Measurements from ENCODE around the gene IFIH1. TPM values are rescaled to one million over a fixed set of nuclear protein-coding genes. Genes with fewer than 3 reads are reported as not detected.

IFIH1 gene
- total RNA-seq, 4 donors from 2014 or later, result 0.97 to 5.4 (median 1.7) TPM

DNA sequence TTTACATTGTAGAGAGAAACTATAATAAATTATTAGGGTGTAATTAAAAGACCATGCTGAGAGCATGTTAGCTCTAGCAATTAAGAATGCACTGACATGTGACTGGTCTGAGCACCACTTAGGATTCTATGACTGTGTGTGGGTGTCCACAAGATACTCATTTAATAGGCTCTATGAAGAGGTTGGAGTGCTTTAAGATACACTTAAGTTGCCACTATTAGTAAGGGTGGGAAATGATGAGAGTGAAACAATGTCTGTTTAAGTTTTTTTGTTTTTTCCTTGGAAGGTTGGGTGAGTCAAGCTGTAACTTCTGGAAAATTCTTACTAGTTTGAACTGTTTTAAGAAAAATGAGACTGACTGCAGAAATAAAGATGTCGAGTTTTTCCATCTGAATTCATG lies 73.4 kb downstream of the IFIH1 start:
- H3K4me3 ChIP-seq, result no peak overlapping the region
- TF ChIP-seq, protein P1, sequence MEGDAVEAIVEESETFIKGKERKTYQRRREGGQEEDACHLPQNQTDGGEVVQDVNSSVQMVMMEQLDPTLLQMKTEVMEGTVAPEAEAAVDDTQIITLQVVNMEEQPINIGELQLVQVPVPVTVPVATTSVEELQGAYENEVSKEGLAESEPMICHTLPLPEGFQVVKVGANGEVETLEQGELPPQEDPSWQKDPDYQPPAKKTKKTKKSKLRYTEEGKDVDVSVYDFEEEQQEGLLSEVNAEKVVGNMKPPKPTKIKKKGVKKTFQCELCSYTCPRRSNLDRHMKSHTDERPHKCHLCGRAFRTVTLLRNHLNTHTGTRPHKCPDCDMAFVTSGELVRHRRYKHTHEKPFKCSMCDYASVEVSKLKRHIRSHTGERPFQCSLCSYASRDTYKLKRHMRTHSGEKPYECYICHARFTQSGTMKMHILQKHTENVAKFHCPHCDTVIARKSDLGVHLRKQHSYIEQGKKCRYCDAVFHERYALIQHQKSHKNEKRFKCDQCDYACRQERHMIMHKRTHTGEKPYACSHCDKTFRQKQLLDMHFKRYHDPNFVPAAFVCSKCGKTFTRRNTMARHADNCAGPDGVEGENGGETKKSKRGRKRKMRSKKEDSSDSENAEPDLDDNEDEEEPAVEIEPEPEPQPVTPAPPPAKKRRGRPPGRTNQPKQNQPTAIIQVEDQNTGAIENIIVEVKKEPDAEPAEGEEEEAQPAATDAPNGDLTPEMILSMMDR (IDR thresholded peaks at IDR 0.05 in 4 of 5, conservative IDR thresholded peaks at IDR 0.05 in 1 of 5), result no peak
- no peak for TF ChIP-seq POLR2A (IDR thresholded peaks at IDR 0.05)
- H3K36me3 ChIP-seq, result no peaks in the 10 kb centered on the region
- H3K27ac ChIP-seq, result peak overlapping the region; percentile 14 to 66 (median 30)
- intact Hi-C loops (cut with DNase I; ENCODE audit: low total_unique reads), result no loop called here
- ATAC-seq (no peak), DNase-seq (no peak)
- H3K4me1 ChIP-seq, result peaks cover 0 to 11% of the 10 kb centered on the region in 2 donors
- in situ Hi-C loops (cut with MboI; ENCODE audit: low sequenced_read_pairs in 4 of 4), result no loop called here
- no peaks in the 10 kb centered on the region for H3K27me3 ChIP-seq
- no peaks in the 10 kb centered on the region for H3K9me3 ChIP-seq

DNA sequence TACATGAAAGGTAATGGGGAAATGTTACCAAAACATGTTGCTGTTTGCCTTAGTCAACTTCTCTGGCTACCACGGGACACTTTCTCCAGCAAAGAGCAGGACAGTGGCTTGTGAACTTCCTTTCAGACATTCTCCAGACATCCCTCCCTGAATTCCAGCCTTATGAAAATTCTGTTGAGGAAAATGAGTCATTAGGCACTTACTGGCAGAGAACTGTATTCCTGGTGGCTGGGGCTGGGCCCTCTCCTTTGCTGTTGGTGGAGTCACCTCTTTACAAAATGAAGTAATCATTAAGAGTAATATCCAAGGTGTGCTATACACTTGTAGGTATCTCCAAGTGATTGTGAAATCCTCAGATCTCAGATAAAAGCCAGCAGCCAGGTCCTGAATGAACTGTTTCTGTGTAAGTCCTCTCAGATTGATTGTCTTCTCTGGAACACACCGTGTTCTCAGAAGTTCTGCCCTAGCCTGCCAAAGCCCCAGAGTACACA lies 73.9 kb downstream of the IFIH1 start:
- no peak for DNase-seq
- H3K4me3 ChIP-seq, result no peak overlapping the region
- TF ChIP-seq, protein P1 (IDR thresholded peaks at IDR 0.05 in 4 of 5, conservative IDR thresholded peaks at IDR 0.05 in 1 of 5), result no peak
- TF ChIP-seq POLR2A (IDR thresholded peaks at IDR 0.05), result no peak
- no peaks in the 10 kb centered on the region for H3K9me3 ChIP-seq
- H3K27ac ChIP-seq, result peak overlapping the region; percentile 14 to 66 (median 30)
- H3K27me3 ChIP-seq, result no peaks in the 10 kb centered on the region
- no peaks in the 10 kb centered on the region for H3K36me3 ChIP-seq
- in situ Hi-C loops (cut with MboI; ENCODE audit: low sequenced_read_pairs in 4 of 4) (no loop called here), intact Hi-C loops (cut with DNase I; ENCODE audit: low total_unique reads) (no loop called here)
- H3K4me1 ChIP-seq, result peaks cover 0 to 11% of the 10 kb centered on the region in 2 donors
- peak in 1 of 2 donors; percentile 60 for ATAC-seq

DNA sequence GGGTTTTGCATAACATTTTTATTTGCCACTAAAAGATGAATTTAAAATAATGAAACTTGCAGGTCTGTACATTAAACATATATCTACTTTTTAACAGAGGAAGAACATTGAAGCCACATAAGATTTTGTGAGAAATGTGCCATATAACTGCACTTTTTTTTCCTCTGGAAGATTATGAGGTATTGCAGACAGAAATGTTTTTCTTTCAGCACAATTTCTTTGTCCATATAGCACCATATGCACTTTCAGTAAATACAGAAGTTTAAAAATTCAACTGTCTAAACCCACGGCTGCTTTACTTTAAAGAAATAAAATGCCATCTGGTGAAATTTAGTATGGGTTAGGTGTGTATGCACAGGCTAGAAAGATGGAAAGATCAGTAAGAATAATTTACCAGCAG lies 74.8 kb downstream of the IFIH1 start:
- DNase-seq, result no peak
- Histone ChIP-seq H3K4me1 (peaks cover 0 to 11% of the 10 kb centered on the region in 2 donors), H3K4me3 (peak overlapping the region in 3 of 4 donors; percentile 8 to 34 (median 11)), H3K9me3 (no peaks in the 10 kb centered on the region), H3K27me3 (no peaks in the 10 kb centered on the region), H3K27ac (peak overlapping the region in 2 of 4 donors; percentile 32 to 42), H3K36me3 (no peaks in the 10 kb centered on the region)
- TF ChIP-seq POLR2A (IDR thresholded peaks at IDR 0.05), result no peak
- TF ChIP-seq, protein P1 (IDR thresholded peaks at IDR 0.05 in 4 of 5, conservative IDR thresholded peaks at IDR 0.05 in 1 of 5), result no peak
- intact Hi-C loops (cut with DNase I; ENCODE audit: low total_unique reads), result no loop called here
- ATAC-seq, result no peak
- in situ Hi-C loops (cut with MboI; ENCODE audit: low sequenced_read_pairs in 4 of 4), result no loop called here

DNA sequence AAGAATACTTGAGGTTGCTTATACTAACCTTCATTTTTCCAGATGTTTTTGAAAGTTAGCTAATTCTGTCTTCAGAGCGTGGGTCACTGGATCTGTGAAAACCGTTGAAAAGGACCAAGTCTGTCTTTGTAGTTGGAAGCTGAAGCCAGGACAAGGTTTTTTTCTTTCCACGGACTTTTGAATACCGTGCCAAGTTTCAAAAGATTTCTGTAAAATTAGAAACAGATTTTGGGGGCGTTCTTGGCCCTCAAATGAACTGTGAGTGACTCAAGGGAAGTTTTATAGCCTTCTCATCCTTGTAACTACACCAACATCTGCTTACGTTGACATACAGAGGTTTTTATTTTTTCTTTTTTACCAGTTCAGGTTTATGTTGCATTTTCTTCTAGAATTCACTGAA lies 75.2 kb downstream of the IFIH1 start, which contains the start of gene FAP:
TSS of gene FAP (minus strand) at position 152 of the 400 bp plus-strand sequence. CDS start at position 34, 118 bp downstream.
- Histone ChIP-seq H3K36me3 (no peaks in the 10 kb centered on the region), H3K27me3 (no peaks in the 10 kb centered on the region), H3K4me3 (peak within 1 kb of the TSS; percentile 8 to 34 (median 10)), H3K27ac (peak within 1 kb of the TSS; percentile 4 to 45 (median 37)), H3K4me1 (peaks cover 0 to 11% of the 10 kb centered on the region in 2 donors), H3K9me3 (no peaks in the 10 kb centered on the region)
- in situ Hi-C loops (cut with MboI; ENCODE audit: low sequenced_read_pairs in 4 of 4) (no loop called here), intact Hi-C loops (cut with DNase I; ENCODE audit: low total_unique reads) (no loop called here)
- no peak for TF ChIP-seq POLR2A (IDR thresholded peaks at IDR 0.05)
- TF ChIP-seq, protein P1 (IDR thresholded peaks at IDR 0.05 in 4 of 5, conservative IDR thresholded peaks at IDR 0.05 in 1 of 5), result no peak
- ATAC-seq (peak; percentile 21 to 44), DNase-seq (no peak)

All from gastrocnemius medialis (tissue), 4 donors.